Measurements from ENCODE around the gene VANGL2. TPM values are rescaled to one million over a fixed set of nuclear protein-coding genes. Genes with fewer than 3 reads are reported as not detected.

The VANGL2 gene
- total and polyA plus RNA-seq, 2 of the 8 experiments (the other 6 are each of a cell fraction or from before 2014, with no cell fraction given) = 62.5 to 118 TPM

GRCh38 chr1:160399544-160400222 is 681 bp upstream of the VANGL2 start (continued):
- no peak for TF ChIP-seq BCL11A (IDR thresholded peaks at IDR 0.05; ENCODE audit: low read depth in 2 of 2, low read length in 2 of 2)
